ENCODE data around the gene TUFT1.

DNA sequence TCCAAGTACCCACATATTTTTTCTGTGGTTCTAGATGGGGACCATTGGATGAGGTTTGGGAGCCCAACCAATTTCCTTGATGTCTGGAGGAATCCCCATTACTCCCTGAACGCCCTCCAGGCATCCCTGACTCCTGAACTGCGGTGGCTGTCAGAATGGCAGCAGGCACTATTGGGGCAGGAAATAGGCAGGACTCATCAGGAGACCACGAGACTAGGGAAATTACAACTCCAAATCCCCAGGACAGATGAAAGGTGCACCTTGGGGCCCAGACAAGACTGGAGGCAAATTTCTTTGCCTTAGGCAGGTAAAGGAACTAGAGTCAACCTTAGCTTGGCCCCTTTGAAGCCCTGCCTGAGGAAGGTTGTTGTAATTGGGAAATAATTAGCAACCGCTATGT is 27.8 kb upstream of the TUFT1 start:
- TF ChIP-seq CTCF (IDR thresholded peaks at IDR 0.05 in 2 of 3, conservative IDR thresholded peaks at IDR 0.05 in 1 of 3; ENCODE audit: borderline replicate concordance in 1 of 3, insufficient read depth in 1 of 3, low read depth in 2 of 3, low read length in 2 of 3) (no peak), POLR2A (IDR thresholded peaks at IDR 0.05; ENCODE audit: borderline replicate concordance, extremely low read depth, insufficient read depth, insufficient read length) (no peak), SP1 (IDR thresholded peaks at IDR 0.05; ENCODE audit: low read depth) (no peak), EZH2 (IDR thresholded peaks at IDR 0.05) (no peak), POLR2AphosphoS5 (IDR thresholded peaks at IDR 0.05; ENCODE audit: low read depth, low read length) (no peak), JUND (IDR thresholded peaks at IDR 0.05) (no peak), RAD21 (IDR thresholded peaks at IDR 0.05; ENCODE audit: low read depth) (no peak), SRF (IDR thresholded peaks at IDR 0.05; ENCODE audit: low read depth) (no peak), ZFX (IDR thresholded peaks at IDR 0.05) (no peak), TCF7L2 (IDR thresholded peaks at IDR 0.05; ENCODE audit: borderline replicate concordance, extremely low read depth, insufficient read depth, insufficient read length) (no peak), EGR1 (IDR thresholded peaks at IDR 0.05; ENCODE audit: low read depth) (no peak)
- TF ChIP-seq, protein P1, sequence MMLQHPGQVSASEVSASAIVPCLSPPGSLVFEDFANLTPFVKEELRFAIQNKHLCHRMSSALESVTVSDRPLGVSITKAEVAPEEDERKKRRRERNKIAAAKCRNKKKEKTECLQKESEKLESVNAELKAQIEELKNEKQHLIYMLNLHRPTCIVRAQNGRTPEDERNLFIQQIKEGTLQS (IDR thresholded peaks at IDR 0.05), result no peak
- TF ChIP-seq, protein P2, sequence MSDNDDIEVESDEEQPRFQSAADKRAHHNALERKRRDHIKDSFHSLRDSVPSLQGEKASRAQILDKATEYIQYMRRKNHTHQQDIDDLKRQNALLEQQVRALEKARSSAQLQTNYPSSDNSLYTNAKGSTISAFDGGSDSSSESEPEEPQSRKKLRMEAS (IDR thresholded peaks at IDR 0.05), result no peak
